Measurements from ENCODE around the gene SLC19A2.

Gene SLC19A2

DNA sequence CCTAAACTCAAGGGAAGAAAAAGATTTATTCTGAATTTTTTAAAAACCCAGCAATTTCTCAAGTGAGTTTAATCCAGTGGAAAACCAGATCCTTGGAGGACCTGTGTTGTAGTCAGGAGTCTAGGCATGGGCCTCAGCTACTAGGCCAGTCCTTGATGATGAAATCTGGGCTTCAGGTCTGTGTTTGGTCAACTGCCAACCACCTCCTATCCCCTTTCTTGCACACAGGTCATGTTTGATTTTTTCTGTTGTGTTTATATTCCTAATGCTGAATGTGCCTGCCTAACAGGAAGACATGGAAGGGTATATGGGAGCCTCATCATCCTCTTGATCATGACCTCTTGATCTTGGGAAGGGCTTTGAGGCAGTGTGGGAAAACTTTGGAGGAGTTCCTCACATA, 38.2 kb upstream of the SLC19A2 start:
- no peak overlapping the region for H3K4me2 ChIP-seq (ENCODE audit: insufficient read depth, low read length)
- H3K36me3 ChIP-seq (ENCODE audit: insufficient read depth, low read length) = no peaks in the 10 kb centered on the region
- H3K9ac ChIP-seq (ENCODE audit: low read depth, low read length) = no peak overlapping the region
- no peaks in the 10 kb centered on the region for H4K20me1 ChIP-seq (ENCODE audit: insufficient read depth, low read length)
- no peak overlapping the region for H3K27ac ChIP-seq (ENCODE audit: low read length)
- TF ChIP-seq, protein P1, sequence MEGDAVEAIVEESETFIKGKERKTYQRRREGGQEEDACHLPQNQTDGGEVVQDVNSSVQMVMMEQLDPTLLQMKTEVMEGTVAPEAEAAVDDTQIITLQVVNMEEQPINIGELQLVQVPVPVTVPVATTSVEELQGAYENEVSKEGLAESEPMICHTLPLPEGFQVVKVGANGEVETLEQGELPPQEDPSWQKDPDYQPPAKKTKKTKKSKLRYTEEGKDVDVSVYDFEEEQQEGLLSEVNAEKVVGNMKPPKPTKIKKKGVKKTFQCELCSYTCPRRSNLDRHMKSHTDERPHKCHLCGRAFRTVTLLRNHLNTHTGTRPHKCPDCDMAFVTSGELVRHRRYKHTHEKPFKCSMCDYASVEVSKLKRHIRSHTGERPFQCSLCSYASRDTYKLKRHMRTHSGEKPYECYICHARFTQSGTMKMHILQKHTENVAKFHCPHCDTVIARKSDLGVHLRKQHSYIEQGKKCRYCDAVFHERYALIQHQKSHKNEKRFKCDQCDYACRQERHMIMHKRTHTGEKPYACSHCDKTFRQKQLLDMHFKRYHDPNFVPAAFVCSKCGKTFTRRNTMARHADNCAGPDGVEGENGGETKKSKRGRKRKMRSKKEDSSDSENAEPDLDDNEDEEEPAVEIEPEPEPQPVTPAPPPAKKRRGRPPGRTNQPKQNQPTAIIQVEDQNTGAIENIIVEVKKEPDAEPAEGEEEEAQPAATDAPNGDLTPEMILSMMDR (IDR thresholded peaks at IDR 0.05; ENCODE audit: borderline replicate concordance, extremely low read depth, low read length, poor library complexity, severe bottlenecking) = no peak
- no peak for TF ChIP-seq EZH2 (IDR thresholded peaks at IDR 0.05; ENCODE audit: borderline replicate concordance, low read depth, low read length, severe bottlenecking)
- ATAC-seq (ENCODE audit: insufficient read depth, low read depth) (no peak), DNase-seq (no peak)
- no peaks in the 10 kb centered on the region for H3K27me3 ChIP-seq (ENCODE audit: insufficient read depth, low read length, poor library complexity)
- no peak overlapping the region for H3K4me3 ChIP-seq (ENCODE audit: low read depth in 1 of 2, low read length in 2 of 2)
- H3K4me1 ChIP-seq (ENCODE audit: insufficient read depth, low read length) = peaks cover 11% of the 10 kb centered on the region
- no peaks in the 10 kb centered on the region for H3K79me2 ChIP-seq (ENCODE audit: insufficient read depth, low read length)
- H3K9me3 ChIP-seq (ENCODE audit: insufficient read depth, low read length, severe bottlenecking) = no peaks in the 10 kb centered on the region
- H2AFZ ChIP-seq (ENCODE audit: low read depth, low read length) = no peak overlapping the region

DNA sequence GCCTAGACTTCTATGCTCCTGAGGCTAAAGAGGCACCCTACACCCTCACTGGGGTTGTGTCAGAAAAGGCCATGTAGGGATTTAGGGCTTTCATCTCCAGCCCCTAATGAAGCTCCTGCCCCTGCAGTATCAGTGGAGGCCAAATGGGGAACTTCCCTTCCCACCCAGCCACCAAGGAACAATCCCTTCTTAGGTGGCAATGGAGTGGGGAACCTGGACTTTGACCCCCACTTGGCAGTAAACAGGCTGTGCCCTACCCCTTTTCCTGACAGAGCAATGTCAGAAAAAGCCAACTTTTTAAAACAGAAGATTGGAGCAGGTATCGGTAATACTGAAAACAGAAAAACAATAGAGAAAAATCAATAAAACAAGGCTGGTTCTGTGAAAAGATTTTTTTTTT, 35.5 kb upstream of the SLC19A2 start:
- Histone ChIP-seq H3K9ac (ENCODE audit: low read depth, low read length) (no peak overlapping the region), H3K4me2 (ENCODE audit: insufficient read depth, low read length) (no peak overlapping the region), H3K9me3 (ENCODE audit: insufficient read depth, low read length, severe bottlenecking) (no peaks in the 10 kb centered on the region), H2AFZ (ENCODE audit: low read depth, low read length) (no peak overlapping the region), H4K20me1 (ENCODE audit: insufficient read depth, low read length) (no peaks in the 10 kb centered on the region), H3K4me1 (ENCODE audit: insufficient read depth, low read length) (no peaks in the 10 kb centered on the region), H3K27ac (ENCODE audit: low read length) (no peak overlapping the region), H3K36me3 (ENCODE audit: insufficient read depth, low read length) (no peaks in the 10 kb centered on the region), H3K79me2 (ENCODE audit: insufficient read depth, low read length) (no peaks in the 10 kb centered on the region), H3K27me3 (ENCODE audit: insufficient read depth, low read length, poor library complexity) (no peaks in the 10 kb centered on the region), H3K4me3 (ENCODE audit: low read depth in 1 of 2, low read length in 2 of 2) (no peak overlapping the region)
- DNase-seq (no peak), ATAC-seq (ENCODE audit: insufficient read depth, low read depth) (no peak)
- TF ChIP-seq, protein P1 (IDR thresholded peaks at IDR 0.05; ENCODE audit: borderline replicate concordance, extremely low read depth, low read length, poor library complexity, severe bottlenecking) = no peak
- TF ChIP-seq EZH2 (IDR thresholded peaks at IDR 0.05; ENCODE audit: borderline replicate concordance, low read depth, low read length, severe bottlenecking) = no peak

DNA sequence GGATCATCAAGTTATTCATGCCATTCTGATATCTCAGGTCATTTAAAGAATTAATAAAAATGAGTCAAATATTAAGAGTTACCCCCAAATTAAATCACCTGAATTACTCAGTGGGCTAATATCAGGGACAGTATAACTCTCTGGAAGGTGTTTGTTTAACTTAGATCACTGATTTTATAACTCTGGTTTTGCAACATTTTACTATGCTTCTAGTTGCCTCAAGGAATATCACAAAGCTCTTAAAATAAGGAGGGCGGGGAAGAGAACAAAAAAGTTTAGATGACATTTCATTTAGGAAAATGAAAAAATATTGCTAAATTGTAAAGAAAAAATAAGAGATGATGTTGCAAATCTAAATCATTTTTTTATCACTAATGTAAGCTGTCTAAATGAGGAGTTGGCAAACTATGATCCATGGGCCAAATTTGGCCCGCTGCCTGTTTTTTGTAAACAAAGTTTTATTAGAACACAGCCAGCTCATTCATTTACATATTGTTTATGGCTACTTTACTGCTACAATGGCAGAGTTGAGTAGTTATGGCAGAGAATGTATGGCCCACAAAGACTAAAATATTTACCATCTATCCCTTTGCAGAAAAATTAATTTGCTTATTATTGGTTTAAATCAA, 31.9 kb upstream of the SLC19A2 start:
- Histone ChIP-seq H3K27ac (ENCODE audit: low read length) (no peak overlapping the region), H4K20me1 (ENCODE audit: insufficient read depth, low read length) (no peaks in the 10 kb centered on the region), H3K4me2 (ENCODE audit: insufficient read depth, low read length) (no peak overlapping the region), H3K9me3 (ENCODE audit: insufficient read depth, low read length, severe bottlenecking) (no peaks in the 10 kb centered on the region), H3K36me3 (ENCODE audit: insufficient read depth, low read length) (no peaks in the 10 kb centered on the region), H3K4me1 (ENCODE audit: insufficient read depth, low read length) (no peaks in the 10 kb centered on the region), H3K9ac (ENCODE audit: low read depth, low read length) (no peak overlapping the region), H2AFZ (ENCODE audit: low read depth, low read length) (no peak overlapping the region), H3K79me2 (ENCODE audit: insufficient read depth, low read length) (no peaks in the 10 kb centered on the region), H3K27me3 (ENCODE audit: insufficient read depth, low read length, poor library complexity) (no peaks in the 10 kb centered on the region), H3K4me3 (ENCODE audit: low read depth in 1 of 2, low read length in 2 of 2) (no peak overlapping the region)
- DNase-seq (no peak), ATAC-seq (ENCODE audit: insufficient read depth, low read depth) (no peak)
- TF ChIP-seq, protein P1 (IDR thresholded peaks at IDR 0.05; ENCODE audit: borderline replicate concordance, extremely low read depth, low read length, poor library complexity, severe bottlenecking) = no peak
- no peak for TF ChIP-seq EZH2 (IDR thresholded peaks at IDR 0.05; ENCODE audit: borderline replicate concordance, low read depth, low read length, severe bottlenecking)

All from DND-41 (cell line).